Fibroblast of villous mesenchyme (primary cell): ENCODE measurements around the gene PPFIBP2. TPM values are rescaled to one million over a fixed set of nuclear protein-coding genes. Genes with fewer than 3 reads are reported as not detected.

Experiments
- DNase-seq: peaks from one replicate; pipeline ENCODE4 v3.0.0-alpha.2; 2010; ENCODE audit warnings: low read depth
- H3K4me3 ChIP-seq: 2 replicates; pipeline ENCODE4 v1.5.1; 2011; ENCODE audit warnings: low read depth, mild to moderate bottlenecking, low read length
- total RNA-seq: library from RNA; depleted of rRNA; stranded (reverse); fragments of >200 nt; gene quantifications from 2 replicates; pipeline ENCODE4 v1.2.3, GENCODE V29; 2012
- TF ChIP-seq, protein P1 (sequence below): IDR thresholded peaks from 2 replicates; pipeline ENCODE4 v1.5.1; 2012; ENCODE audit warnings: low read depth, mild to moderate bottlenecking, low read length; ENCODE audit not compliant: insufficient read depth

Gene PPFIBP2
- total RNA-seq, 1 donor = 20.3 TPM

DNA sequence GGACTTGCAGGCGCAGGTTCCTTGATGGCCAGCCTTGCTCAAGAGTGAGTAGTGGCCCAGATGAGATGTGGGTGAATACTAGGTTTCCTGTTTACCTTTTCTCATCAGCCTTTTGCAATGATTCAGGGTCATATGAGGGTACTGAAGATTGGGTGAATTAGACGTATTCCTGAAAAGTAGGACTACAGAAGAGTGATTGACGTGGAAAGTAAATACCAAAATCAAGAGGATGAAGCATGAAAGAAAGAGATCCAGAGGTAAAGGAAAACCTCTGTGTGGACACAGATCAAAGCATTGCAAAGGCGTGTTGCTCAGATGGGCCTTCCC is 99.6 kb downstream of the PPFIBP2 start:
- H3K4me3 ChIP-seq = no peak overlapping the region
- DNase-seq = no peak
- TF ChIP-seq, protein P1, sequence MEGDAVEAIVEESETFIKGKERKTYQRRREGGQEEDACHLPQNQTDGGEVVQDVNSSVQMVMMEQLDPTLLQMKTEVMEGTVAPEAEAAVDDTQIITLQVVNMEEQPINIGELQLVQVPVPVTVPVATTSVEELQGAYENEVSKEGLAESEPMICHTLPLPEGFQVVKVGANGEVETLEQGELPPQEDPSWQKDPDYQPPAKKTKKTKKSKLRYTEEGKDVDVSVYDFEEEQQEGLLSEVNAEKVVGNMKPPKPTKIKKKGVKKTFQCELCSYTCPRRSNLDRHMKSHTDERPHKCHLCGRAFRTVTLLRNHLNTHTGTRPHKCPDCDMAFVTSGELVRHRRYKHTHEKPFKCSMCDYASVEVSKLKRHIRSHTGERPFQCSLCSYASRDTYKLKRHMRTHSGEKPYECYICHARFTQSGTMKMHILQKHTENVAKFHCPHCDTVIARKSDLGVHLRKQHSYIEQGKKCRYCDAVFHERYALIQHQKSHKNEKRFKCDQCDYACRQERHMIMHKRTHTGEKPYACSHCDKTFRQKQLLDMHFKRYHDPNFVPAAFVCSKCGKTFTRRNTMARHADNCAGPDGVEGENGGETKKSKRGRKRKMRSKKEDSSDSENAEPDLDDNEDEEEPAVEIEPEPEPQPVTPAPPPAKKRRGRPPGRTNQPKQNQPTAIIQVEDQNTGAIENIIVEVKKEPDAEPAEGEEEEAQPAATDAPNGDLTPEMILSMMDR = no peak

DNA sequence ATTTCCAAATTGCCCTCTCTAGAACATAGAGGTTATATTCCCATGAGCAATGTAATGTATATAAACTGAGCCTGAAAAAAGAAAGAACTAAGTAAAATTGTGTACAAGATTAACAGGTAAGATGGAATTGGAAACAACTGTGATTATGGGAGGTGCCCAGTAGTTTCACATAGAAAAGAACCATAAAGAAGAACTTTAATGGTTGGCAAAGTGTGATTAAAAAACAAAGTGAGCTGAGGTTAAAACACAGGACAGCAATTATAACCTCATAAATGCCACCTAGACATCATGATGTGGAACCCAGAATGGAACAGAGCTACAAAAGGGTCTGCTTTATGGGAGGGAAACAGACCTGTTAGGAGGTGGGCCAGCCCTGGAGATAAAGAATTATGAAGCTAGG is 100.9 kb downstream of the PPFIBP2 start:
- H3K4me3 ChIP-seq = no peak overlapping the region
- no peak for DNase-seq
- TF ChIP-seq, protein P1 = no peak

DNA sequence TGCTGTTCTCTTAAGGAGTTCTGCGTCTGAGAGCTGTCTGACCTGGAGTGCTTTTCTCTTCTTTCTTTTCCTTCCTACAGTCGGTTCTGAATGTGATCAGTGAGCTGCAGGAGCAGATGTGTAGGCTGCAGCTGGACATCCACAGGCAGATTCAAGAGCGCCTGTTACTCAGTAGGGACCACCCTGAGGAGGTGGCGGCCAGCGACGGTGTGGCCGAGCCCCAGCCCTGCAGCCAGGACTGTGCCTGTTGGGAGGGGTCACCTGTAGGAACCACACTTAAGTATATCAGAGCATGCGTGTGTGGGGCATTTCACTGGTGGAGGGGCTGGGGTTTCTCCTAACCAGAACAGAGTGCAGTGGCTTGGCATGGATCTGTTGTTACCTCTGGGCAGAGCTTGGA is 103.2 kb downstream of the PPFIBP2 start:
- TF ChIP-seq, protein P1 = no peak
- no peak for DNase-seq
- H3K4me3 ChIP-seq = no peak overlapping the region

DNA sequence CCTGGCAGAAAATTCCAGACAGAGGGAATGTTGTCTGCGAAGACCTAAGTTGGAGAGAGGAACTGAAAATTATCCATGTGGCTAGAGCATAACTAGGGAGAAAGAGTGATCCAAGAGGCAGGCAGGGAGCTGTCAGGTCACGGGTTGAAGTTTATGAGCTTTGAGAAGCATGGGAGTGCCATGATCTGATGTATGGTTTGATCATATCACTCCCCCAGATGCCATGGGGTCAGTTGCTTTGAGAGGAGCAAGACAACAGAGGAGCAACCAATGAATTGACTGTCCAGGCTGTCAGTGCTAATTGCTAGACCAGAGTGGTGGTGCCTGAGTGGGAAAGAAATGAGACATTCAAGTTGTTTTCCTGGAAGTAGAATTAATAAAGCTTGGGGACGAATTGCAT is 105.5 kb downstream of the PPFIBP2 start:
- DNase-seq = no peak
- TF ChIP-seq, protein P1 = no peak
- H3K4me3 ChIP-seq = no peak overlapping the region

DNA sequence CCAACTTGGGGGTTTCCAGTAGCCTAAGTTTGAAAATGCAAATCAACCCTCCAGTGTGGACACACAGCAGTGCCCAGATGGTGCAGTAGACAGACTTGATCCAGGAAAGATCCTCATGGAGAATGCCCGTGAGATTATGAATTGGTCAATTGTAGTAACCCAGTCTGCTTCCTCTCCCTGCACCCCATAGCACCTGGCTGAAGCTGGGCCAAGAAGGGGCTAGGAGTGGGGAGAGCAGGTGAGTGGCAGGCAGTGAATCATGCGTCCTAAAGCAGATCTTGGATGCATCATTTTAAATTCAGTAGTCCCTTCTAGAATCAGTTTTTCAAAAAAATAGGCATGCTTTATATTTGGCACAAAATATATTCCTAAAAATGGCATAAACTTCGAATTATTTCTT is 107.3 kb downstream of the PPFIBP2 start:
- TF ChIP-seq, protein P1 = no peak
- H3K4me3 ChIP-seq = no peak overlapping the region
- no peak for DNase-seq

DNA sequence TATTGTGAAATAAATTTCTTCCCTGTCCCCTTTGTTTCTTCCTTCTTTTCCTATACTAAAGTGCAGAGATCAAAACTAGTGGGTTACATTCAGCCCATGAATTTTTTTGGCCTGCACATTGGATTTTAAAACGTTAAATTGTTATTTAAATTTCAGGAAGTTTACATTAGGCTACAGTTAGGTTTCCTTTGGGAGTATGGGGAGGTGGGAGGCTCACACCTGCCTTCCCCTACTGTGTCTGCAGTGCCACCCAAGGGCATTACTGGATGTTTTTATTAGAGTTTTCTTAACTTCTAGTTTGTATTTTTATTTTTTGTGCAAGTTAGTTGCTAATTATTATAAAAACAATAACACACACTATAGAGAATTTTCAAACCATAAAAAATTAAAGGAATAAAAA is 107.8 kb downstream of the PPFIBP2 start:
- H3K4me3 ChIP-seq = no peak overlapping the region
- DNase-seq = no peak
- TF ChIP-seq, protein P1 = no peak

DNA sequence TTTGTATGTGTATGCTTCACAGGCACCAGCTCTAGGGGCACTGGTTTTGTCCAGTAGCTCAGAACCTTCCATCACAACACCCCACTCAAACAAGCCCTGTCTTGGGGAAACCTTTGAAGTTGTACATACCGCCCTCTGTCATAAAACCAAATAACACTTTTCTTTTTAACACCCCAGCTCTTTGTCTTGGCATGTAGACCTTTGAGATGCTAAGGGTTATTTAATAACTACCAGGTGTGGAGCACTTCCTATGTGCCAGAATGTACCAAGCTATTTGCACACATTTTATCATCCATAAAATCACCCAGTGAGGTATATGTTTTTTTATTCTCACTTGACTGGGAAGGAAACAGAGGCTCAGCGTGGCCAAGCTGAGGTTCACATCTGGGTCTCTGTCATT is 108.9 kb downstream of the PPFIBP2 start:
- H3K4me3 ChIP-seq = no peak overlapping the region
- no peak for DNase-seq
- TF ChIP-seq, protein P1 = no peak
